GM12878 (cell line): ENCODE data around the gene TCF23. TPM values are rescaled to one million over a fixed set of nuclear protein-coding genes. Genes with fewer than 3 reads are reported as not detected.

ENCODE experiments used
- ATAC-seq: fragments of 200-7000 bp; cut with Tn5 transposase; 3 replicates; pipeline ENCODE4 v1.9.1; 2020; ENCODE audit warnings: mild to moderate bottlenecking, moderate library complexity
- BruUV-seq: library from RNA; stranded (reverse); fragments of 400-500 nt; replicated peaks from 2 replicates; lab custom pipeline; 2021; lab: Mats Ljungman, UMichigan
- CTCF ChIA-PET: fragments of 300-600 bp; sonication (Branson Sonifier 250); formaldehyde crosslinking; extraction: SDS; loops from one replicate; lab custom pipeline; 2021; ENCODE audit warnings: inconsistent platforms; lab: Yijun Ruan, JAX
- POLR2A ChIA-PET: fragments of 350-600 bp; formaldehyde crosslinking; extraction: SDS; loops from one replicate; lab custom pipeline; 2021; ENCODE audit warnings: inconsistent platforms; lab: Charles Lee
- RAD21 ChIA-PET: fragments of 300-600 bp; sonication (Branson Sonifier 250); formaldehyde crosslinking; loops from one replicate; lab custom pipeline; 2023; ENCODE audit warnings: antibody characterized with exemption; ENCODE audit not compliant: unreplicated experiment; lab: Charles Lee
- SMC1A ChIA-PET: fragments of 300-600 bp; sonication (Branson Sonifier 250); formaldehyde crosslinking; loops from one replicate; lab custom pipeline; 2023; ENCODE audit not compliant: unreplicated experiment, uncharacterized antibody; lab: Charles Lee
- DNase-seq: peaks from one replicate; pipeline ENCODE4 v3.0.0-alpha.2; 2011; ENCODE audit warnings: low read depth, low spot score
- FAIRE-seq: peaks from 3 replicates; lab custom pipeline; 2011; peaks lifted over from hg19 to GRCh38; lab: Jason Lieb, UNC
- H2AFZ ChIP-seq: 2 replicates; pipeline ENCODE4 v1.6.0; 2011; ENCODE audit warnings: low read depth, low read length, control low read depth; ENCODE audit not compliant: control insufficient read depth
- H3K27ac ChIP-seq: 2 replicates; pipeline ENCODE4 v1.5.1; 2011; ENCODE audit warnings: control low read depth; ENCODE audit not compliant: control insufficient read depth, insufficient read depth
- H3K27me3 ChIP-seq, 2 experiments: replicated peaks in 1 of 2; 2 replicates each; pipeline versions ENCODE4 v1.6.0 to v1.6.1; 2011; ENCODE audit warnings: low read length in 1 of 2; ENCODE audit not compliant: control insufficient read depth in 2 of 2, insufficient read depth in 2 of 2
- H3K36me3 ChIP-seq, 2 experiments: 2 replicates each; pipeline ENCODE4 v1.5.1; 2011; ENCODE audit warnings: low read length in 1 of 2; ENCODE audit not compliant: control insufficient read depth in 2 of 2, insufficient read depth in 2 of 2
- H3K4me1 ChIP-seq: 2 replicates; pipeline ENCODE4 v1.6.1; 2011; ENCODE audit warnings: mild to moderate bottlenecking, low read length, moderate library complexity, mixed read lengths; ENCODE audit not compliant: control insufficient read depth, insufficient read depth
- H3K4me2 ChIP-seq: 2 replicates; pipeline ENCODE4 v1.6.0; 2011; ENCODE audit warnings: control low read depth; ENCODE audit not compliant: control insufficient read depth, insufficient read depth
- H3K4me3 ChIP-seq: fragments of 200-600 bp; sonication (generic); 2 replicates; pipeline ENCODE4 v1.5.1; 2016
- H3K79me2 ChIP-seq: 2 replicates; pipeline ENCODE4 v1.6.0; 2011; ENCODE audit warnings: low read length; ENCODE audit not compliant: control insufficient read depth, insufficient read depth
- H3K9ac ChIP-seq: 2 replicates; pipeline ENCODE4 v1.8.0; 2011; ENCODE audit warnings: low read length, control low read depth, mixed read lengths; ENCODE audit not compliant: control insufficient read depth, insufficient read depth
- H3K9me3 ChIP-seq: replicated peaks from 3 replicates; pipeline ENCODE4 v1.5.1; 2011; ENCODE audit warnings: mild to moderate bottlenecking, low read length; ENCODE audit not compliant: control insufficient read depth, insufficient read depth
- H4K20me1 ChIP-seq: 2 replicates; pipeline ENCODE4 v1.6.0; 2011; ENCODE audit not compliant: control insufficient read depth, insufficient read depth
- ASH2L ChIP-seq: fragments of 300-600, 200-600 bp; sonication (generic); IDR thresholded peaks from 2 replicates; pipeline ENCODE4 v1.6.1; 2017; ENCODE audit warnings: low read depth, mild to moderate bottlenecking, borderline replicate concordance
- BRCA1 ChIP-seq: IDR thresholded peaks from 2 replicates; pipeline ENCODE4 v1.6.1; 2011; ENCODE audit warnings: low read depth, low read length, improper control_type of control experiment
- CREM ChIP-seq: IDR thresholded peaks from 2 replicates; pipeline ENCODE4 v1.6.1; 2014; ENCODE audit warnings: antibody characterized with exemption, low read depth
- ETV6 ChIP-seq, 2 experiments: fragments of 450-650 bp in 1 of 2; IDR thresholded peaks in 1 of 2; conservative IDR thresholded peaks in 1 of 2; 2 replicates each; pipeline ENCODE4 v1.6.1; 2014; ENCODE audit warnings: antibody characterized with exemption in 1 of 2, borderline replicate concordance in 1 of 2, low read depth in 1 of 2, mild to moderate bottlenecking in 1 of 2, moderate library complexity in 1 of 2
- FOXK2 ChIP-seq: fragments of 450-650 bp; IDR thresholded peaks from 2 replicates; pipeline ENCODE4 v1.6.1; 2017; ENCODE audit warnings: mild to moderate bottlenecking, moderate library complexity
- KAT2A ChIP-seq: conservative IDR thresholded peaks from 2 replicates; pipeline ENCODE4 v1.6.1; 2011; ENCODE audit warnings: low read depth, low read length; ENCODE audit not compliant: control insufficient read depth
- MTA2 ChIP-seq: fragments of 450-650 bp; IDR thresholded peaks from 2 replicates; pipeline ENCODE4 v1.6.1; 2016; ENCODE audit warnings: low read depth, mild to moderate bottlenecking, moderate library complexity
- NR2F1 ChIP-seq: fragments of 450-650 bp; conservative IDR thresholded peaks from 2 replicates; pipeline ENCODE4 v1.6.1; 2017; ENCODE audit warnings: mild to moderate bottlenecking
- PAX5 ChIP-seq: IDR thresholded peaks from 2 replicates; pipeline ENCODE4 v1.6.1; 2011; ENCODE audit warnings: low read depth, low read length, borderline replicate concordance
- POU2F2 ChIP-seq: IDR thresholded peaks from 3 replicates; pipeline ENCODE4 v1.6.1; 2011; ENCODE audit warnings: low read depth, mild to moderate bottlenecking, low read length, borderline replicate concordance
- SUPT20H ChIP-seq: IDR thresholded peaks from 2 replicates; pipeline ENCODE4 v1.6.1; 2011; ENCODE audit warnings: low read depth, mild to moderate bottlenecking, low read length, moderate library complexity, borderline replicate concordance; ENCODE audit not compliant: control insufficient read depth
- WRNIP1 ChIP-seq: IDR thresholded peaks from 2 replicates; pipeline ENCODE4 v1.6.1; 2011; ENCODE audit warnings: low read depth, low read length, improper control_type of control experiment, borderline replicate concordance
- WGBS: methylation state at CpG from one replicate; pipeline ENCODE4 v1.1.6; 2016; ENCODE audit warnings: low lambda C conversion rate; ENCODE audit not compliant: insufficient replicate concordance, insufficient coverage; ENCODE audit errors: missing lambda C conversion rate; 5-methylcytosine and 5-hydroxymethylcytosine counted together
- in situ Hi-C: fragments of 300-500 bp; cut with MboI; formaldehyde crosslinking; loops from 9 replicates; pipeline ENCODE4 v1.14.3; 2018; ENCODE audit warnings: mixed read lengths
- intact Hi-C: fragments of 100-400 bp; cut with micrococcal nuclease; formaldehyde crosslinking; loops from one replicate; pipeline ENCODE4 v1.14.2; 2022; ENCODE audit not compliant: unreplicated experiment
- polyA plus RNA-seq, 11 experiments: library from polyadenylated mRNA; depleted of rRNA in 4 of 11; unstranded in 6 of 11; stranded (reverse) in 5 of 11; fragments of >200 nt; fragmentation: Nextera tagmentation in 4 of 11; fragmentation: Illumina TruSeq in 1 of 11; extraction: Ambion mirVana in 4 of 11; extraction: Trizol in 1 of 11; gene quantifications; 1 replicate in 1 of 11; 2 replicates in 10 of 11; pipeline versions ENCODE4 v1.2.1 to v1.2.3, GENCODE V29; 2011 to 2016; ENCODE audit warnings: inconsistent platforms in 2 of 11, missing spikeins in 2 of 11, low read depth in 1 of 11
- total RNA-seq, 4 experiments: library from RNA; depleted of rRNA in 3 of 4; stranded (reverse); fragments of >200 nt in 3 of 4; fragmentation: Illumina TruSeq in 1 of 4; extraction: Trizol in 1 of 4; gene quantifications; 2 replicates each; pipeline versions ENCODE4 v1.2.1 to v1.2.3, GENCODE V29; 2013 to 2021
- TF ChIP-seq, protein P1 (sequence below): fragments of 450-650 bp; IDR thresholded peaks from 2 replicates; pipeline ENCODE4 v1.6.1; 2017; ENCODE audit warnings: antibody characterized with exemption, mild to moderate bottlenecking, moderate library complexity

The TCF23 gene
- total and polyA plus RNA-seq, 10 of the 15 experiments (the other 5 are each of a cell fraction or from before 2014, with no cell fraction given), result not detected

- Histone ChIP-seq H3K4me2 (no peak overlapping the region), H3K27ac (no peak overlapping the region), H2AFZ (no peak overlapping the region), H4K20me1 (no peaks in the 10 kb centered on the region), H3K9ac (no peak overlapping the region), H3K36me3 (no peaks in the 10 kb centered on the region), H3K27me3 (no peaks in the 10 kb centered on the region), H3K79me2 (no peaks in the 10 kb centered on the region), H3K4me1 (peaks cover 4% of the 10 kb centered on the region; the same call in 1 of the 2 replicates), H3K9me3 (no peaks in the 10 kb centered on the region), H3K4me3 (no peak overlapping the region)
- RAD21 ChIA-PET, result interaction anchor here (1.4 kb wide), 1 partner anchor 223 kb away, joined by 3 read pairs; no protein-coding TSS in a partner anchor
- no peak for DNase-seq
- WGBS, result 36% methylated on average over 4 of the region's 4 CpGs
- in situ Hi-C loops, result no loop called here
- SMC1A ChIA-PET, result interaction anchor here (1.2 kb wide), 1 partner anchor 8 kb away, joined by 3 read pairs; no protein-coding TSS in a partner anchor
- no TSS peak for BruUV-seq
- intact Hi-C loops, result loop anchor here (5.0 kb wide), 1 partner anchor 52 kb away; the partner anchor contains the start of gene PREB
- CTCF ChIA-PET, result interaction anchor here (0.9 to 1.7 kb wide), 2 partner anchors 16 to 32 kb away, joined by 3 read pairs; no protein-coding TSS in a partner anchor
- no peak for ATAC-seq
- no peak for FAIRE-seq
- TF ChIP-seq NR2F1, result no peak
- TF ChIP-seq SUPT20H, result no peak
- TF ChIP-seq, protein P1, sequence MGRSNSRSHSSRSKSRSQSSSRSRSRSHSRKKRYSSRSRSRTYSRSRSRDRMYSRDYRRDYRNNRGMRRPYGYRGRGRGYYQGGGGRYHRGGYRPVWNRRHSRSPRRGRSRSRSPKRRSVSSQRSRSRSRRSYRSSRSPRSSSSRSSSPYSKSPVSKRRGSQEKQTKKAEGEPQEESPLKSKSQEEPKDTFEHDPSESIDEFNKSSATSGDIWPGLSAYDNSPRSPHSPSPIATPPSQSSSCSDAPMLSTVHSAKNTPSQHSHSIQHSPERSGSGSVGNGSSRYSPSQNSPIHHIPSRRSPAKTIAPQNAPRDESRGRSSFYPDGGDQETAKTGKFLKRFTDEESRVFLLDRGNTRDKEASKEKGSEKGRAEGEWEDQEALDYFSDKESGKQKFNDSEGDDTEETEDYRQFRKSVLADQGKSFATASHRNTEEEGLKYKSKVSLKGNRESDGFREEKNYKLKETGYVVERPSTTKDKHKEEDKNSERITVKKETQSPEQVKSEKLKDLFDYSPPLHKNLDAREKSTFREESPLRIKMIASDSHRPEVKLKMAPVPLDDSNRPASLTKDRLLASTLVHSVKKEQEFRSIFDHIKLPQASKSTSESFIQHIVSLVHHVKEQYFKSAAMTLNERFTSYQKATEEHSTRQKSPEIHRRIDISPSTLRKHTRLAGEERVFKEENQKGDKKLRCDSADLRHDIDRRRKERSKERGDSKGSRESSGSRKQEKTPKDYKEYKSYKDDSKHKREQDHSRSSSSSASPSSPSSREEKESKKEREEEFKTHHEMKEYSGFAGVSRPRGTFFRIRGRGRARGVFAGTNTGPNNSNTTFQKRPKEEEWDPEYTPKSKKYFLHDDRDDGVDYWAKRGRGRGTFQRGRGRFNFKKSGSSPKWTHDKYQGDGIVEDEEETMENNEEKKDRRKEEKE, result no peak
- no peak for TF ChIP-seq FOXK2
- TF ChIP-seq KAT2A, result no peak
- TF ChIP-seq CREM, result no peak
- TF ChIP-seq POU2F2, result no peak
- no peak for TF ChIP-seq WRNIP1
- TF ChIP-seq ASH2L, result no peak
- TF ChIP-seq PAX5, result no peak
- no peak for TF ChIP-seq MTA2
- no peak for TF ChIP-seq BRCA1
- no peak for TF ChIP-seq ETV6 (conservative IDR thresholded peaks at IDR 0.05 in 1 of 2, IDR thresholded peaks at IDR 0.05 in 1 of 2; ENCODE audit: borderline replicate concordance in 1 of 2, low read depth in 1 of 2)
- POLR2A ChIA-PET, result no interaction called here
These were observed 35.3 kb downstream of the TCF23 start for GRCh38 chr2:27184115-27184514.
